Right cardiac atrium (tissue), 5 donors: ENCODE measurements around the gene SRP14. TPM values are rescaled to one million over a fixed set of nuclear protein-coding genes. Genes with fewer than 3 reads are reported as not detected.
"Not testable (repeated sequence)": the region's sequence is repeated elsewhere in the genome, so short reads cannot be mapped to it uniquely, and the experiment has no call there.

Source experiments
- ATAC-seq, 2 donors: fragments of 200-7000 bp; cut with Tn5 transposase; one replicate each; pipeline versions ENCODE4 v1.8.0 to v1.9.1; 2020; ENCODE audit warnings: moderate library complexity in 2 of 2, mild to moderate bottlenecking in 1 of 2
- DNase-seq, 3 donors: peaks; one replicate each; pipeline ENCODE4 v3.0.0-alpha.2; 2020
- H3K27ac ChIP-seq: one replicate; pipeline ENCODE4 v1.5.1; 2013; ENCODE audit warnings: mild to moderate bottlenecking, low read length, control low read depth, moderate library complexity
- H3K27me3 ChIP-seq: one replicate; pipeline ENCODE4 v1.6.1; 2013; ENCODE audit not compliant: control insufficient read depth, insufficient read depth
- H3K4me1 ChIP-seq: one replicate; pipeline ENCODE4 v1.6.1; 2013; ENCODE audit warnings: low read length; ENCODE audit not compliant: control insufficient read depth, insufficient read depth
- H3K4me3 ChIP-seq: one replicate; pipeline ENCODE4 v1.5.1; 2013; ENCODE audit warnings: low read length, control low read depth
- H3K9me3 ChIP-seq: one replicate; pipeline ENCODE4 v1.6.1; 2013; ENCODE audit warnings: low read length; ENCODE audit not compliant: control insufficient read depth
- WGBS: extraction: QIAGEN DNeasy Blood & Tissue Kit; methylation state at CpG from one replicate; pipeline ENCODE4 v1.1.7; 2013; 5-methylcytosine and 5-hydroxymethylcytosine counted together
- intact Hi-C, 4 donors: fragments of 100-400 bp; cut with DNase I; formaldehyde crosslinking; loops; one replicate each; pipeline versions ENCODE4 v1.11.0 to v1.14.0; 2022 to 2023
- polyA plus RNA-seq: library from polyadenylated mRNA; stranded (reverse); fragments of 200-250 nt; gene quantifications from one replicate; pipeline ENCODE4 v1.2.3, GENCODE V29; 2013
- total RNA-seq, 4 donors: library from RNA; stranded (reverse); fragmentation: NEBNext Ultra II Directional; extraction: Animal tissue kit (Norgen Biotek cat#: 25700); gene quantifications; one replicate each; pipeline ENCODE4 v1.2.1, GENCODE V29; 2021
- donor health status: healthy with polysubstance abuse.
- donor health status: DM: no; HTN: yes; CAD: no.
- donor health status: DM: no; HTN: no; CAD: no.
- donor health status: DM: no; HTN: yes; CAD: no; lungs with severe emphysema.
- donor health status: DM: yes; HTN: yes; CAD: no.

Gene SRP14
- total and polyA plus RNA-seq, 5 donors, result 184 to 574 (median 214) TPM

DNA sequence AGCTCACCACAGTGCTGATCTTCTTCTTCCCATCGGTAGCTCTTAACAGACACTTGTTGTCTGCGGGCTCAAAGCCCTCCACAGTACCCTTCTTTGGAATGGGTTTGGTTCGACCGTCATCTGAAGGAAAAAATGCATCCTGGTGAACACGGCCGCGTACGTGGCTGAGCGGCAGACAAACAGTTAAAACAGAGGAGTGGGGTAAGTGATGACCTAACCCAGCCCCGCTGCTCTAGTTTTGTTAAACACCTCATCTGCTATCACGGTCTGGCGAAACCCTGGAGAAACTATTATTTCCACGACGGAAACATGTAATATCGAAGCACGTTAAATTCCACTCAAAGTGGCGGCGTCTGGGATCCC lies 725 bp downstream of the SRP14 start:
- intact Hi-C loops, result no loop called here
- 1% methylated on average over 18 of the region's 18 CpGs for WGBS
- DNase-seq (no peak), ATAC-seq (no peak)
- Histone ChIP-seq H3K4me3 (peak overlapping the region; percentile 57), H3K27me3 (no peaks in the 10 kb centered on the region), H3K9me3 (no peaks in the 10 kb centered on the region), H3K27ac (peak overlapping the region; percentile 77), H3K4me1 (no peaks in the 10 kb centered on the region)

DNA sequence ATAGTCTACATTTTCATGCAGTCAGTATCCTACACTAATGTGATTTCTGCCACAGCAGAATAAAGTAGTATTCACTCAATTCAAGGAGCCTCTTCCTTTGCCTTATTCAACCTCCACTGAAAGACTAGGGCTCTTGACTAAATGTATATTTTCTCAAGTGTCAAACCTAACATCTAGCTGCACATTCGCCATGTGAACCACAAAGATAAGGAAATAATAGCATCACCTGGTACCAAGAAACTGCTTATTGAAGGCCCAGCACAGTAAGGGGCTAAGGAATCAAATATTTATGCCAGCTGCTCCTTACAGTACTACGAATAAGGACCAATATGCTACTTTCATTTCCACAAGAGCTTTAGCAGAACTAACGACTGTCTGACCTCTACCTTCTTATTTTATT lies 1.3 kb downstream of the SRP14 start:
- no peaks in the 10 kb centered on the region for H3K9me3 ChIP-seq
- no peak overlapping the region for H3K27ac ChIP-seq
- intact Hi-C loops, result no loop called here
- H3K27me3 ChIP-seq, result no peaks in the 10 kb centered on the region
- 39% methylated on average over 3 of the region's 3 CpGs for WGBS
- no peaks in the 10 kb centered on the region for H3K4me1 ChIP-seq
- peak overlapping the region; percentile 57 for H3K4me3 ChIP-seq
- no peak for ATAC-seq
- no peak for DNase-seq

DNA sequence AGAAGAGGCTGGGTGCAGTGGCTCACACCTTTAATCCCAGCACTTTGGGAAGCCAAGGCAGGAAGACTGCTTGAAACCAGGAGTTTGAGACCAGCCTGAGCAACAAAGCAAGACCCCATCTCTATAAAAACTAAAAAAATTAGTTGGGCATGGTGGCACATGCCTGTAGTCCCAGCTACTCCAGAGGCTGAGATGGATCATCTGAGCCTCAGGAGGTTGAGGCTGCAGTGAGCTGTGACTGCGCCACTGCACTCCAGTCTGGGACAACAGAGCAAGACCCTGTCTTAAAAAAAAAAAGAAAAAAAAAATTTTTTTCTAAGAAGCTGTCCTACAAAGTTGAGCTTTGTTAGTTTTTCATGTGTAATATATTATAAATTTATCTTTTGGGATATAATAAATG lies 3.8 kb downstream of the SRP14 start:
- H3K27me3 ChIP-seq, H3K9me3 ChIP-seq, intact Hi-C loops, DNase-seq, H3K4me1 ChIP-seq, ATAC-seq, H3K27ac ChIP-seq, H3K4me3 ChIP-seq: not testable (repeated sequence)
- 100% methylated on average over 1 of the region's 1 CpG for WGBS

DNA sequence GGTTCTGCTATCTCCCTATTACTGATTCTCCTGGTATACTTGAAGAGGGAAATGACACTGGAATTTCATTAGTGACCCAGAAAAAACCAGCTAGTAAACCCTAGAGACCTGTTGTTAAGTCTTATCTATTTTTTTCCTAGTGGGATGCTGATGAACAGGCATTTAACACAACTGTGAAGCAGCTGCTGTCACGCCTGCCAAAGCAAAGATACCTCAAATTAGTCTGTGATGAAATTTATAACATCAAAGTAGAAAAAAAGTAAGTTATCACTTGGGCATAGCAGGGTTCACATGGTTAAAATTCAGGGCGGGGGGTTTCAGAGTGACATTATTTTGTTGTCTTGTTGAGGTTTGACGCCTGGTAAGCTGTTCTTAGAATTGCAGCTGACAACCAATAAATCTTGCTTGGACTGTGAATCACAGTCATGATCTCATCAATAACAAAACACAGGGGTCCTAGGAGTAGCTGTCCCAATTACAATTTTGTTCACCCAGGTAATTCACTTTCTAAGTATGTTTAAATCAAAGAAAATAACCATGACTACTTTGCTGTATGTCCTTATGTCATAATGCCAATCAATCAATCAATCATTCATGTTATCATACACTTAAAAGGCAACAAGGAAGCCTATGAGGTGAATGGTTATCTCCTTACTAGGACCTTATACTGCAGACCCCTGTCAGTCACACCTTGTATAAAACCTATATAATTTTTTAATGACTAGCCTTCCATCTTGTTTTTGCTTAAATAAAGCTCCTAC lies 4.6 kb downstream of the SRP14 start:
- H3K4me1 ChIP-seq, result no peaks in the 10 kb centered on the region
- no peak overlapping the region for H3K27ac ChIP-seq
- intact Hi-C loops, result no loop called here
- 75% methylated on average over 3 of the region's 3 CpGs for WGBS
- H3K4me3 ChIP-seq, result no peak overlapping the region
- ATAC-seq (no peak), DNase-seq (no peak)
- H3K27me3 ChIP-seq, result no peaks in the 10 kb centered on the region
- H3K9me3 ChIP-seq, result no peaks in the 10 kb centered on the region

DNA sequence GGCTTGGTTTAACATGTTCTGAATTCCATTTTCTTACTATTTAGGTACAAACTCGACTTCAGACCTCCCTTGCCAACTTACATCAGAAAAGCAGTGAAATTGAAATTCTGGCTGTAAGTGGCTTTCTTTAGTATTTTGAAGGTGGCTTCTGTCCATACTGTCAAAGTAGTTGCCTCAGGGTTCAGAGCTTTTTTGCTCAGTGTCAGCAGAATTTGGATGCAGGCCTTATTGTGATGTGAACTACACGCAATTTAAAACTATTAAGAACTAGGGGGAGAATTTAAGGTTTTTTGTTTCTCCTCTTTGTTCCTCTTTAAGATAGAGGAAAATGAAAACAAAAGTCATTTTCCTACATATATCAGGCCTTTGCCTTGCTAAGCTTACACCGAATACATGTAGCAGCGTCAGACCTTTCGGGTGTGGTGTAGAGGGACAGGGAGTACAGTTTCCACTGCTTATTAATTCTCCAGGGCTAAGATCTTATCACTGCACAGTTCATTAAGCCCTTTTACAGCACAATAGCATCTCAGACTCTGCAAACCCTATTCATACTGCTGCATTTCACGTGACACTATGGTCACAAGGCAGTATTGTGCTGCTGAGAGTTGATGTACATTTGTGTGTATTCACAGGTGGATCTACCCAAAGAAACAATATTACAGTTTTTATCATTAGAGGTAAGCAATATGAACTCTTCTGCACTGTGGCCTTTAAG lies 6.7 kb downstream of the SRP14 start:
- H3K9me3 ChIP-seq, result no peaks in the 10 kb centered on the region
- no peak overlapping the region for H3K4me3 ChIP-seq
- peak; percentile 34 to 66 for ATAC-seq
- H3K27me3 ChIP-seq, result no peaks in the 10 kb centered on the region
- WGBS, result 66% methylated on average over 6 of the region's 6 CpGs
- no peak for DNase-seq
- no peak overlapping the region for H3K27ac ChIP-seq
- intact Hi-C loops, result no loop called here
- no peaks in the 10 kb centered on the region for H3K4me1 ChIP-seq

DNA sequence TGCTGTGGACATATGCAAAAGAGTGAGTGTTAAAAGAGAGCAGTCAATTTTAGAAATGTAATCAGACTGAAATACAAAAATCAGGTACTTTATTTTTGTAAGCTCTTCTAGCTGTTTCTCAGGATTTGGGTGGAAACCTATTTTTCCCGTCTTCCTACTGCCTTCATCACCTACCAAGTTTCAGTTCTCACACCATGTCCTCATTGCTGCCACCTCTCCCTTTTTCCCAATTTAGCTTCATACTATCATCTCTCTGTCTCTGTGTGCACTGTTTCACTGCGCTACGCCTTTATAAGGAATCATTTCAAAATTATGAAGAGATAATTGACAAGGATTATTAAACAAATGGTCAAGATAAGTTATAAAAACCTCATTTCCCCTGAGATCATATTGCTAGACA lies 7.7 kb downstream of the SRP14 start:
- ATAC-seq, result no peak
- H3K4me3 ChIP-seq, result no peak overlapping the region
- no peaks in the 10 kb centered on the region for H3K27me3 ChIP-seq
- H3K27ac ChIP-seq, result no peak overlapping the region
- no peaks in the 10 kb centered on the region for H3K4me1 ChIP-seq
- DNase-seq, result no peak
- 89% methylated on average over 3 of the region's 3 CpGs for WGBS
- intact Hi-C loops, result no loop called here
- no peaks in the 10 kb centered on the region for H3K9me3 ChIP-seq

DNA sequence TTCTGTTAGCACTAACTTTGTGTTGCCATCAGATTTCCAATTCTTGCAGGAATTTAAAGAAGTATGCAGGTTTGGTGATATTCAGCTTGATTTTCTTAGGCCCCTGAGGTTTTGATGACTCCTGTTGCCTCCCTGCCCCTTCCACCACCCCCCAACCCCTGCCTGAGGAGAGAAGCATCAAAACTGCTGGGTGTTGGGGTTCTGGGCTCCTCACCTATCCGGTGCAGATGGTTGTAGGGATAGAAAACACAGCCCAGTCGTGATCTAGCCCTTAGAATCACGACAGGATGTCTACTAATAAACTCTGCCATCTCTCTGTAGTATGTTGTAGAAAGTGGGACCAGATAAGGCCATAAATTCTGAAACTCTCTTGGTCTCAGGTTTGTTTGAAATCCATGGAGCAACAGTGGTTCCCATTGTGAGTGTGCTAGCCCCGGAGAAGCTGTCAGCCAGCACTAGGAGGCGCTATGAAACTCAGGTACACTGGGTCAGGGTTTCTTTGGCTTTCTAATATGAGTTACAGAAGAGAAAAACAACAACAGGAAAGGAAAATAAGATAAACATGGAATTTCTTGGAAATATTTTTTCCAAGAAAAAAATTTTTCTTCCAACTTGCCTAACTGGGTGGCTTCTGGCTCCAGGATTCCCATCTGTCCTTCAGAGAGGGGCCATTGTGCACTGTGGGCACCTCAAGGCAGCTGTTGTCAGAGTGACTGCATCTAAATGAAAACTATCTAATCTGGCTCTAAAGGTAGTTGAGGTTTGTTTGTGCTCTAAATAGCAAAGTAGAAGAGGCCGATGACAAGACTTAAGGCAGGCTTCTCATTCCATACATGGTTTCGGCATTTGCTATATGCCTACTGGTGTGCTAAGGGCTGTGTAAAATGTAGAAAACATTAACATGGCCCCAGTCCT lies 8.7 kb downstream of the SRP14 start:
- DNase-seq, result no peak
- peak in 1 of 2 donors; percentile 32 for ATAC-seq
- Histone ChIP-seq H3K27ac (peak overlapping the region; percentile 24), H3K9me3 (no peaks in the 10 kb centered on the region), H3K4me3 (no peak overlapping the region), H3K27me3 (no peaks in the 10 kb centered on the region), H3K4me1 (no peaks in the 10 kb centered on the region)
- intact Hi-C loops, result no loop called here
- 71% methylated on average over 7 of the region's 7 CpGs for WGBS

DNA sequence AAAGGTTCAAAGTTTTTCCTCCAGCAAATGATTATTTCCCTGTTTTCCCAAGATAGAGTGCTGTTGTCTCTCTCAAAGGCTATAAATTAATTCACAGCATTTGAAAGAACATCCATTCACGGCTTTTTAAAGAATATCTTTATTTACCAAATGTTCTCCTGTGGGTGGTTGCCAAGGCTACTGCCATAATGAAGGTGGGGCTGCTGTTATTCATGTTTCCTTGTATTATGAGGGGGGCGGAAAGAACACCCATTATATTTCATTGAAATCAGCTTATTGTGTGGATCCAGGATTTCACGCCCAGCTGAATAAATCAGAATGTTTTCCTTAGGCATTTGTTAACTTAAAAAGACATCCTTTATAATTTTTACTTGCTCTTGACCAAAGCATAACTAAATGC lies 10.1 kb downstream of the SRP14 start:
- H3K4me1 ChIP-seq, result no peaks in the 10 kb centered on the region
- ATAC-seq (peak in 1 of 2 donors; percentile 74), DNase-seq (no peak)
- no peak overlapping the region for H3K27ac ChIP-seq
- H3K9me3 ChIP-seq, result no peaks in the 10 kb centered on the region
- H3K27me3 ChIP-seq, result no peaks in the 10 kb centered on the region
- 66% methylated on average over 3 of the region's 3 CpGs for WGBS
- H3K4me3 ChIP-seq, result no peak overlapping the region
- intact Hi-C loops, result no loop called here

DNA sequence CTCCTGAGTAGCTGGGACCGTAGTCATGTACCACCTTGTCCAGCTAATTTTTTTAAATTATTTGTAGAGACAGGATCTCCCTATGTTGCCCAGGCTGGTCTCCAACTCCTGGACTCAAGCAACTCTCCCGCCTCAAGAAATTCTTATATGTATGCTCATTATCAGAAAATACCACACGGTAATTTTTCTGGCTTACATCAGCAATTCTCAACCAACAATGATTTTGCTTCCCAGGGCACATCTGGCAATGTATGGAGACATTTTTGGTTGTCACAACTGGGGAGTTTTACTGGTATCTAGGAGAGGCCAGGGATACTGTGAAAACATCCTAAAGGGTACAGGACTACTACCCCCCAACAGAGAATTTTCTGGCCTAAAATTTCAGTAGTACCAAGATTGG lies 10.8 kb downstream of the SRP14 start:
- no peak overlapping the region for H3K4me3 ChIP-seq
- ATAC-seq, result no peak
- peak overlapping the region; percentile 42 for H3K27ac ChIP-seq
- intact Hi-C loops, result no loop called here
- DNase-seq, result no peak
- WGBS, result 81% methylated on average over 3 of the region's 3 CpGs
- H3K27me3 ChIP-seq, result no peaks in the 10 kb centered on the region
- H3K9me3 ChIP-seq, result no peaks in the 10 kb centered on the region
- H3K4me1 ChIP-seq, result no peaks in the 10 kb centered on the region

DNA sequence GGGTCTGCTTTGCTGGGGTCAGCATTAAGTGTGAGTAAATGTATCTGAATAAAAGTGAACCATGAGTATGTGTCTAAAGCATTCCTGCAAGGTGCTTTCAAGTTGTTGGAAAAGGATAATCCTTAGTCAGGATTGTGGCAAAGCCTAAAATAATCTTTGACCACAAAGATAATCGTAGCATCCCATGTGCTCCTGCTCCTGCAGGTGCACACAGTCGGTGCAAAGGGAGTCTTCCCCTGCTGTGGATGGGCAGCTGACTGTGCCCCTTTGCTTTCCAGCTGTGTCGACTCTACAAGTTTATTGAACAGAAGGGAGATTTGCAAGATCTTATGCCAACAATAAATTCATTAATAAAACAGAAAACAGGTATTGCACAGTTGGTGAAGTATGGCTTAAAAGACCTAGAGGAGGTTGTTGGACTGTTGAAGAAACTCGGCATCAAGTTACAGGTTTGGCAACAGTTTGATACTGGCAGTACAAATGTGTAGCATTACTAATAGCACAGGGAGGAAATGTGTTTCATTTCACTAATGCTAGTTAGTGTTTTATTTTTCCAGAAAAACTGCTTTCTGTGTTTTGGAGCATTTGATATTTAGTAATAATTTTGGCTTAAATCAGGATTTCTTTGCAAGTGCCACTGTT lies 22.6 kb downstream of the SRP14 start:
- 84% methylated on average over 4 of the region's 4 CpGs for WGBS
- no peaks in the 10 kb centered on the region for H3K4me1 ChIP-seq
- H3K9me3 ChIP-seq, result peaks cover 2% of the 10 kb centered on the region
- no peak overlapping the region for H3K27ac ChIP-seq
- no peak overlapping the region for H3K4me3 ChIP-seq
- ATAC-seq (no peak), DNase-seq (no peak)
- intact Hi-C loops, result loop anchor here in 1 of 4 donors (5.0 kb wide), 1 partner anchor 49 kb away; no protein-coding TSS in a partner anchor
- no peaks in the 10 kb centered on the region for H3K27me3 ChIP-seq
